Epithelial cell of umbilical artery (primary cell): ENCODE measurements around the gene TTC3. TPM values are rescaled to one million over a fixed set of nuclear protein-coding genes. Genes with fewer than 3 reads are reported as not detected.

Experiments used
- total RNA-seq: library from RNA; depleted of rRNA; stranded (reverse); fragments of >200 nt; gene quantifications from 2 replicates; pipeline ENCODE4 v1.2.3, GENCODE V29; 2014

Gene TTC3
- 129 and 171 TPM in 2 replicates for total RNA-seq

GRCh38 chr21:37072988-37073416 lies at the start of gene TTC3, which contains the start of gene PIGP:
TSS of gene TTC3 (plus strand) at chr21:37073254. CDS start at chr21:37087258, 14,004 bp downstream.
TSS of gene PIGP (minus strand) at chr21:37073071. CDS start at chr21:37072515, 556 bp downstream.

Other genes starting within 250 kb of the TTC3 start
- gene HLCS, start 106.6 kb upstream of the TTC3 start, total RNA-seq: 11.4 and 13.8 TPM in 2 replicates
- gene RIPPLY3, start 66.6 kb upstream of the TTC3 start, total RNA-seq: under 0.01 TPM in 1 of 2 replicates, not detected in the other
- 2.9 and 4.7 TPM in 2 replicates for gene PIGP, start 183 bp upstream of the TTC3 start, total RNA-seq
- gene VPS26C, start 194.1 kb downstream of the TTC3 start, total RNA-seq: 52.3 and 69.1 TPM in 2 replicates